Tibial artery (tissue), 4 donors: ENCODE data around the gene ITGB3.

Experiments
- DNase-seq, 2 donors: peaks; one replicate each; pipeline ENCODE4 v3.0.0-alpha.2; 2019
- H3K27ac ChIP-seq, 2 donors: fragments of 200-600 bp; sonication (generic) in 1 of 2; 1 replicate in 1 of 2; 2 replicates in 1 of 2; pipeline ENCODE4 v1.5.1; 2018 to 2019; ENCODE audit warnings: mild to moderate bottlenecking in 1 of 2
- H3K27me3 ChIP-seq, 2 donors: fragments of 200-600 bp; sonication (generic) in 1 of 2; one replicate each; pipeline versions ENCODE4 v1.5.1 to v1.6.0; 2016 to 2019
- H3K36me3 ChIP-seq, 3 donors: fragments of 200-600 bp; sonication (generic) in 2 of 3; one replicate each; pipeline ENCODE4 v1.5.1; 2016 to 2019; ENCODE audit warnings: mild to moderate bottlenecking in 2 of 3
- H3K4me1 ChIP-seq, 4 donors: fragments of 200-600 bp; sonication (generic) in 2 of 4; 1 replicate in 3 of 4; 2 replicates in 1 of 4; pipeline ENCODE4 v1.5.1; 2016 to 2019
- H3K4me3 ChIP-seq, 2 donors: fragments of 200-600 bp; sonication (generic) in 1 of 2; 1 replicate in 1 of 2; 2 replicates in 1 of 2; pipeline ENCODE4 v1.5.1; 2018 to 2019; ENCODE audit warnings: mild to moderate bottlenecking in 2 of 2
- H3K9me3 ChIP-seq, 3 donors: fragments of 200-600 bp; sonication (generic) in 1 of 3; one replicate each; pipeline ENCODE4 v1.5.1; 2016 to 2019
- intact Hi-C: fragments of 100-400 bp; cut with DNase I; formaldehyde crosslinking; loops from one replicate; pipeline ENCODE4 v1.15.0; 2023; ENCODE audit warnings: low total_unique reads
- TF ChIP-seq, protein P1 (sequence below), 2 experiments: fragments of 200-600 bp in 1 of 2; fragments of 450-650 bp in 1 of 2; IDR thresholded peaks; one replicate each; pipeline ENCODE4 v1.5.1; 2017 to 2019; ENCODE audit warnings: antibody characterized with exemption in 2 of 2, mild to moderate bottlenecking in 1 of 2, moderate library complexity in 1 of 2

The ITGB3 gene

GRCh38 chr17:47289302-47289701 lies 35.7 kb downstream of the ITGB3 start:
- H3K4me3 ChIP-seq, result no peak overlapping the region
- TF ChIP-seq, protein P1, sequence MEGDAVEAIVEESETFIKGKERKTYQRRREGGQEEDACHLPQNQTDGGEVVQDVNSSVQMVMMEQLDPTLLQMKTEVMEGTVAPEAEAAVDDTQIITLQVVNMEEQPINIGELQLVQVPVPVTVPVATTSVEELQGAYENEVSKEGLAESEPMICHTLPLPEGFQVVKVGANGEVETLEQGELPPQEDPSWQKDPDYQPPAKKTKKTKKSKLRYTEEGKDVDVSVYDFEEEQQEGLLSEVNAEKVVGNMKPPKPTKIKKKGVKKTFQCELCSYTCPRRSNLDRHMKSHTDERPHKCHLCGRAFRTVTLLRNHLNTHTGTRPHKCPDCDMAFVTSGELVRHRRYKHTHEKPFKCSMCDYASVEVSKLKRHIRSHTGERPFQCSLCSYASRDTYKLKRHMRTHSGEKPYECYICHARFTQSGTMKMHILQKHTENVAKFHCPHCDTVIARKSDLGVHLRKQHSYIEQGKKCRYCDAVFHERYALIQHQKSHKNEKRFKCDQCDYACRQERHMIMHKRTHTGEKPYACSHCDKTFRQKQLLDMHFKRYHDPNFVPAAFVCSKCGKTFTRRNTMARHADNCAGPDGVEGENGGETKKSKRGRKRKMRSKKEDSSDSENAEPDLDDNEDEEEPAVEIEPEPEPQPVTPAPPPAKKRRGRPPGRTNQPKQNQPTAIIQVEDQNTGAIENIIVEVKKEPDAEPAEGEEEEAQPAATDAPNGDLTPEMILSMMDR (IDR thresholded peaks at IDR 0.05), result no peak
- no peaks in the 10 kb centered on the region for H3K27me3 ChIP-seq
- intact Hi-C loops, result no loop called here
- H3K27ac ChIP-seq, result peak overlapping the region; percentile 25 to 43
- H3K4me1 ChIP-seq, result peaks cover 0 to 34% (median 12%) of the 10 kb centered on the region in 4 donors
- DNase-seq, result no peak
- H3K36me3 ChIP-seq, result peaks cover 45 to 74% (median 62%) of the 10 kb centered on the region in 3 donors
- H3K9me3 ChIP-seq, result no peaks in the 10 kb centered on the region

DNA sequence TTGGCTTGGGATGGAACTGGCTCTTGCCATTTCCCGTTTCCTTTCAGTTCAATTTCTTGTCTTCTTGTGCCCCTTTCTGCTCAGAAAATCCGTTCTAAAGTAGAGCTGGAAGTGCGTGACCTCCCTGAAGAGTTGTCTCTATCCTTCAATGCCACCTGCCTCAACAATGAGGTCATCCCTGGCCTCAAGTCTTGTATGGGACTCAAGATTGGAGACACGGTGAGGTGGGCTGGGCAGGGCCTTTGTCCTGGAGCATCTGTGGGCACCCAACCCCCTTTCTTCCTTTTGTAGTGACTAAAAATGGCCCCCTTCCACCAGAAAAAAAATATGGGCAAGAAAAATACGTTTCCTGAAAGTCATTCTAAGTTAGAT lies 37.2 kb downstream of the ITGB3 start:
- H3K4me3 ChIP-seq, result no peak overlapping the region
- H3K4me1 ChIP-seq, result peaks cover 0 to 47% (median 28%) of the 10 kb centered on the region in 4 donors
- TF ChIP-seq, protein P1 (IDR thresholded peaks at IDR 0.05), result no peak
- no peaks in the 10 kb centered on the region for H3K9me3 ChIP-seq
- intact Hi-C loops, result no loop called here
- no peaks in the 10 kb centered on the region for H3K27me3 ChIP-seq
- peaks cover 34 to 67% (median 49%) of the 10 kb centered on the region in 3 donors for H3K36me3 ChIP-seq
- H3K27ac ChIP-seq, result peak overlapping the region in 1 of 2 donors; percentile 25
- DNase-seq, result no peak

- H3K9me3 ChIP-seq, result no peaks in the 10 kb centered on the region
- peaks cover 0 to 52% (median 31%) of the 10 kb centered on the region in 4 donors for H3K4me1 ChIP-seq
- peaks cover 30 to 62% (median 44%) of the 10 kb centered on the region in 3 donors for H3K36me3 ChIP-seq
- no peaks in the 10 kb centered on the region for H3K27me3 ChIP-seq
- no peak overlapping the region for H3K4me3 ChIP-seq
- H3K27ac ChIP-seq, result peak overlapping the region; percentile 25 to 28
- intact Hi-C loops, result no loop called here
- no peak for DNase-seq
- TF ChIP-seq, protein P1 (IDR thresholded peaks at IDR 0.05), result no peak
These were observed 37.7 kb downstream of the ITGB3 start for GRCh38 chr17:47291242-47291873.

DNA sequence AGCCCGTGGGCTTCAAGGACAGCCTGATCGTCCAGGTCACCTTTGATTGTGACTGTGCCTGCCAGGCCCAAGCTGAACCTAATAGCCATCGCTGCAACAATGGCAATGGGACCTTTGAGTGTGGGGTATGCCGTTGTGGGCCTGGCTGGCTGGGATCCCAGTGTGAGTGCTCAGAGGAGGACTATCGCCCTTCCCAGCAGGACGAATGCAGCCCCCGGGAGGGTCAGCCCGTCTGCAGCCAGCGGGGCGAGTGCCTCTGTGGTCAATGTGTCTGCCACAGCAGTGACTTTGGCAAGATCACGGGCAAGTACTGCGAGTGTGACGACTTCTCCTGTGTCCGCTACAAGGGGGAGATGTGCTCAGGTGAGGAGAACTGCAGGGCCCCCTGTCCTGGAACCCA lies 38.6 kb downstream of the ITGB3 start:
- TF ChIP-seq, protein P1 (IDR thresholded peaks at IDR 0.05), result no peak
- no peak for DNase-seq
- Histone ChIP-seq H3K27ac (peak overlapping the region; percentile 25 to 28), H3K4me3 (no peak overlapping the region), H3K27me3 (no peaks in the 10 kb centered on the region), H3K36me3 (peaks cover 26 to 54% (median 36%) of the 10 kb centered on the region in 3 donors), H3K9me3 (no peaks in the 10 kb centered on the region), H3K4me1 (peaks cover 0 to 53% (median 34%) of the 10 kb centered on the region in 4 donors)
- intact Hi-C loops, result no loop called here

GRCh38 chr17:47295037-47295873 lies 41.6 kb downstream of the ITGB3 start:
- intact Hi-C loops, result no loop called here
- Histone ChIP-seq H3K4me1 (peaks cover 0 to 61% (median 38%) of the 10 kb centered on the region in 4 donors), H3K36me3 (peaks cover 13 to 43% (median 25%) of the 10 kb centered on the region in 3 donors), H3K27me3 (no peaks in the 10 kb centered on the region), H3K9me3 (no peaks in the 10 kb centered on the region), H3K4me3 (no peak overlapping the region), H3K27ac (peak overlapping the region; percentile 81 to 86)
- no peak for DNase-seq
- TF ChIP-seq, protein P1 (IDR thresholded peaks at IDR 0.05), result no peak
